C4-2B (cell line): ENCODE data around the gene ANLN.

Source experiments
- H3K27ac ChIP-seq: fragments of 450-650 bp; 2 replicates; pipeline ENCODE4 v1.5.1; 2017
- CTCF ChIP-seq: fragments of 450-650 bp; conservative IDR thresholded peaks from 2 replicates; pipeline ENCODE4 v1.5.1; 2017; ENCODE audit warnings: mild to moderate bottlenecking
- ZFX ChIP-seq: fragments of 450-650 bp; IDR thresholded peaks from 2 replicates; pipeline ENCODE4 v1.6.1; 2017

Gene ANLN

GRCh38 chr7:36389371-36390198, at the start of gene ANLN:
TSS of gene ANLN (plus strand) at chr7:36389862. CDS start at chr7:36390027, 165 bp downstream.
- H3K27ac ChIP-seq = peak within 1 kb of the TSS; percentile 97
- TF ChIP-seq CTCF (no peak), ZFX (no peak)

DNA sequence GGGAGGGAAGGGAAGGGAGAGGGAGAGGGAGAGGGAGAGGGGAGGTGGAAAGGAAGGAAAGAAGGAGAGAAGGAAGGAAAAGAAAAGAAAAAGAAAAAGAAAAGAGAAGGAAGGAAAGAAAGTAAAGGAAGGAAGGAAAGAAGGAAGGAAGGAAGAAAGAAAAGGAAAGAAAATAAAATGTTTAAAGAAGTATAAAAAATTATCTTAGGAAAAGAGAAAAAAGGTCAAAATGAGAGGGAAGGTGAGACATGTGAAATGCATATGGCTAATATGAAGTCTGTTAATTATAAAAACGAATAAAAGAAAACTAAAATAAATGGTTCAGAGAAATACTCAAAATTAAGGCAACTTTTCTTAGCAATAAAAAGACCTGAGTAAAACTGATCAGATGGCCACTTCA, 46.1 kb upstream of the ANLN start:
- TF ChIP-seq ZFX = no peak
- no peak overlapping the region for H3K27ac ChIP-seq

GRCh38 chr7:36344622-36345021, 45.0 kb upstream of the ANLN start:
- H3K27ac ChIP-seq = no peak overlapping the region
- no peak for TF ChIP-seq CTCF

DNA sequence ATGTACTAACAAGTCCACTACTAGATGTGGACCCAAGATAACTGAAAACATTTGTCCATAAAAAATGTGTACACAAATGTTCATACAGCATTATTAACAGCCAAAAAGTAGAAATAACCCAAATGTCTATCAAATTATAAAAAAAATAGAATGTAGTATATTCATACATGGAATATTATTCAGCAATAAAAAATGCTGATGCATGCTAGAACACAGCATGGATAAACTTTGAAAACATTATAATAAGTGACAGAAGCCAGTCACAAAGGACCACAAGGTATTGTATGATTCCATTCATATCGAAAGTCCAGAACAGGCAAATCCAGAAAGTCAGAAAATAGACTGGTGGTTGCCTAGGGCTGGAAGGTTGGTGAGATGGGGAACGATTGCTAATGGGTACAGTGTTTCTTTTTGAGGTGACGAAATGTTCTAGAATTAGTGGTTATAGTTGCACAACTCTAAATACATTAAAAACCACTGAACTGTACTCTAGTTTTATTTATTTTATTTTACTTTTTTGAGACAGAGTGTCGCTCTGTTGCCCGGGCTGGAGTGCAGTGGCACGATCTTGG, 43.3 kb upstream of the ANLN start:
- TF ChIP-seq CTCF (no peak), ZFX (no peak)
- no peak overlapping the region for H3K27ac ChIP-seq

GRCh38 chr7:36348256-36348655, 41.4 kb upstream of the ANLN start:
- no peak overlapping the region for H3K27ac ChIP-seq
- no peak for TF ChIP-seq ZFX

- no peak for TF ChIP-seq CTCF
- no peak for TF ChIP-seq ZFX
- no peak overlapping the region for H3K27ac ChIP-seq
These were observed 40.9 kb upstream of the ANLN start for GRCh38 chr7:36348771-36349170.

GRCh38 chr7:36349626-36350025, 40.0 kb upstream of the ANLN start:
- no peak for TF ChIP-seq CTCF
- TF ChIP-seq ZFX = no peak
- no peak overlapping the region for H3K27ac ChIP-seq

GRCh38 chr7:36355490-36355889, 34.2 kb upstream of the ANLN start:
- no peak for TF ChIP-seq ZFX
- no peak for TF ChIP-seq CTCF
- no peak overlapping the region for H3K27ac ChIP-seq
